ENCODE results near the gene LCE2D. TPM values are rescaled to one million over a fixed set of nuclear protein-coding genes. Genes with fewer than 3 reads are reported as not detected.

The LCE2D gene
- total RNA-seq, 2 donors from 2014 or later = not detected

Other genes with a start within 250 kb of the LCE2D start
- gene CRNN, start 249.1 kb upstream of the LCE2D start, total RNA-seq = not detected
- not detected for gene LCE5A, start 152.6 kb upstream of the LCE2D start, total RNA-seq
- gene CRCT1, start 148.9 kb upstream of the LCE2D start, total RNA-seq = not detected
- gene LCE3E, start 96.6 kb upstream of the LCE2D start, total RNA-seq = not detected
- gene LCE3D, start 82.9 kb upstream of the LCE2D start, total RNA-seq = not detected
- not detected for gene LCE3C, start 63.1 kb upstream of the LCE2D start, total RNA-seq
- gene LCE3B, start 49.6 kb upstream of the LCE2D start, total RNA-seq = not detected
- gene LCE3A, start 40.3 kb upstream of the LCE2D start, total RNA-seq = not detected
- not detected for gene LCE2C, start 11.9 kb downstream of the LCE2D start, total RNA-seq
- not detected for gene LCE2B, start 22.7 kb downstream of the LCE2D start, total RNA-seq
- gene LCE2A, start 35.0 kb downstream of the LCE2D start, total RNA-seq = not detected
- not detected for gene LCE4A, start 44.8 kb downstream of the LCE2D start, total RNA-seq
- not detected for gene KPRP, start 94.6 kb downstream of the LCE2D start, total RNA-seq
- gene LCE1F, start 111.8 kb downstream of the LCE2D start, total RNA-seq = not detected
- not detected for gene LCE1E, start 122.9 kb downstream of the LCE2D start, total RNA-seq
- gene LCE1D, start 133.3 kb downstream of the LCE2D start, total RNA-seq = not detected
- not detected for gene LCE1C, start 143.3 kb downstream of the LCE2D start, total RNA-seq
- not detected for gene LCE1B, start 148.6 kb downstream of the LCE2D start, total RNA-seq
- not detected for gene LCE1A, start 164.1 kb downstream of the LCE2D start, total RNA-seq
- gene LCE6A, start 179.5 kb downstream of the LCE2D start, total RNA-seq = not detected
- gene LCE7A, start 196.6 kb downstream of the LCE2D start, total RNA-seq = not detected
- gene SMCP, start 214.9 kb downstream of the LCE2D start, total RNA-seq = not detected
- gene IVL, start 245.2 kb downstream of the LCE2D start, total RNA-seq = not detected

All from T-helper 17 cell (primary cell).